ENCODE data around the gene RAPGEF3.
A peak's percentile ranks its signal among the peaks of the same experiment; 100 is the strongest.

RAPGEF3 gene

GRCh38 chr12:47790676-47791350 is 32.1 kb upstream of the RAPGEF3 start:
- DNase-seq: no peak

- DNase-seq: no peak
These were observed 31.2 kb upstream of the RAPGEF3 start for GRCh38 chr12:47789712-47790489.

- DNase-seq: no peak
These were observed 30.5 kb upstream of the RAPGEF3 start for GRCh38 chr12:47789141-47789540.

GRCh38 chr12:47787596-47788319 is 29.1 kb upstream of the RAPGEF3 start:
- DNase-seq: no peak

GRCh38 chr12:47786662-47787280 is 28.1 kb upstream of the RAPGEF3 start:
- no peak for DNase-seq

GRCh38 chr12:47785887-47786661 is 27.4 kb upstream of the RAPGEF3 start:
- DNase-seq: no peak

GRCh38 chr12:47785036-47785886 is 26.6 kb upstream of the RAPGEF3 start:
- DNase-seq: no peak

GRCh38 chr12:47783821-47784819 is 25.4 kb upstream of the RAPGEF3 start:
- no peak for DNase-seq

GRCh38 chr12:47783024-47783755 is 24.5 kb upstream of the RAPGEF3 start:
- no peak for DNase-seq

GRCh38 chr12:47782372-47782770 is 23.7 kb upstream of the RAPGEF3 start:
- no peak for DNase-seq

- DNase-seq: no peak
These were observed 23.0 kb upstream of the RAPGEF3 start for GRCh38 chr12:47781479-47782371.

- DNase-seq: no peak
These were observed 21.3 kb upstream of the RAPGEF3 start for GRCh38 chr12:47779943-47780504.

GRCh38 chr12:47779301-47779942 is 20.7 kb upstream of the RAPGEF3 start:
- peak; percentile 89 to 90 for DNase-seq

- DNase-seq: no peak
These were observed 20.2 kb upstream of the RAPGEF3 start for GRCh38 chr12:47778881-47779280.

- peak; percentile 92 to 97 for DNase-seq
These were observed 19.3 kb upstream of the RAPGEF3 start for GRCh38 chr12:47777741-47778558.

GRCh38 chr12:47777151-47777550 is 18.5 kb upstream of the RAPGEF3 start:
- DNase-seq: peak in 1 of 2 donors; percentile 32

Data from hippocampal formation (tissue), 2 donors.